ENCODE measurements around the gene GPC6.

Gene GPC6

GRCh38 chr13:93577105-93577504 is 350.5 kb downstream of the GPC6 start:
- no peak for DNase-seq (ENCODE audit: low spot score)

GRCh38 chr13:93589788-93590187 is 363.2 kb downstream of the GPC6 start:
- DNase-seq (ENCODE audit: low spot score), result no peak

- DNase-seq (ENCODE audit: low spot score), result no peak
Observed at GRCh38 chr13:93603043-93603442, 376.4 kb downstream of the GPC6 start.

- DNase-seq (ENCODE audit: low spot score), result no peak
Observed at GRCh38 chr13:93614776-93615175, 388.2 kb downstream of the GPC6 start.

GRCh38 chr13:93620181-93620765 is 393.7 kb downstream of the GPC6 start:
- no peak for DNase-seq (ENCODE audit: low spot score)

GRCh38 chr13:93621051-93621450 is 394.4 kb downstream of the GPC6 start:
- DNase-seq (ENCODE audit: low spot score), result no peak

GRCh38 chr13:93621966-93622365 is 395.4 kb downstream of the GPC6 start:
- no peak for DNase-seq (ENCODE audit: low spot score)

GRCh38 chr13:93624311-93624777 is 397.7 kb downstream of the GPC6 start:
- DNase-seq (ENCODE audit: low spot score), result no peak

- DNase-seq (ENCODE audit: low spot score), result no peak
Observed at GRCh38 chr13:93625536-93625935, 398.9 kb downstream of the GPC6 start.

- DNase-seq (ENCODE audit: low spot score), result no peak
Observed at GRCh38 chr13:93628136-93628797, 401.7 kb downstream of the GPC6 start.

- DNase-seq (ENCODE audit: low spot score), result no peak
Observed at GRCh38 chr13:93635616-93636032, 409.0 kb downstream of the GPC6 start.

GRCh38 chr13:93637852-93638251 is 411.2 kb downstream of the GPC6 start:
- DNase-seq (ENCODE audit: low spot score), result no peak

GRCh38 chr13:93640452-93640851 is 413.8 kb downstream of the GPC6 start:
- DNase-seq (ENCODE audit: low spot score), result no peak

- DNase-seq (ENCODE audit: low spot score), result no peak
Observed at GRCh38 chr13:93646245-93646644, 419.6 kb downstream of the GPC6 start.

- no peak for DNase-seq (ENCODE audit: low spot score)
Observed at GRCh38 chr13:93649496-93649895, 422.9 kb downstream of the GPC6 start.

GRCh38 chr13:93653776-93654175 is 427.2 kb downstream of the GPC6 start:
- no peak for DNase-seq (ENCODE audit: low spot score)

- no peak for DNase-seq (ENCODE audit: low spot score)
Observed at GRCh38 chr13:93655154-93655553, 428.5 kb downstream of the GPC6 start.

GRCh38 chr13:93660391-93661063 is 433.9 kb downstream of the GPC6 start:
- DNase-seq (ENCODE audit: low spot score), result no peak

- no peak for DNase-seq (ENCODE audit: low spot score)
Observed at GRCh38 chr13:93670866-93671265, 444.3 kb downstream of the GPC6 start.

- no peak for DNase-seq (ENCODE audit: low spot score)
Observed at GRCh38 chr13:93672996-93673395, 446.4 kb downstream of the GPC6 start.

GRCh38 chr13:93673885-93674284 is 447.3 kb downstream of the GPC6 start:
- no peak for DNase-seq (ENCODE audit: low spot score)

- DNase-seq (ENCODE audit: low spot score), result no peak
Observed at GRCh38 chr13:93674337-93674755, 447.7 kb downstream of the GPC6 start.

GRCh38 chr13:93680329-93680728 is 453.7 kb downstream of the GPC6 start:
- DNase-seq (ENCODE audit: low spot score), result no peak

Data from kidney capillary endothelial cell (primary cell).